Measurements from ENCODE around the gene RPL10.
A peak's percentile ranks its signal among the peaks of the same experiment; 100 is the strongest.

The RPL10 gene

DNA sequence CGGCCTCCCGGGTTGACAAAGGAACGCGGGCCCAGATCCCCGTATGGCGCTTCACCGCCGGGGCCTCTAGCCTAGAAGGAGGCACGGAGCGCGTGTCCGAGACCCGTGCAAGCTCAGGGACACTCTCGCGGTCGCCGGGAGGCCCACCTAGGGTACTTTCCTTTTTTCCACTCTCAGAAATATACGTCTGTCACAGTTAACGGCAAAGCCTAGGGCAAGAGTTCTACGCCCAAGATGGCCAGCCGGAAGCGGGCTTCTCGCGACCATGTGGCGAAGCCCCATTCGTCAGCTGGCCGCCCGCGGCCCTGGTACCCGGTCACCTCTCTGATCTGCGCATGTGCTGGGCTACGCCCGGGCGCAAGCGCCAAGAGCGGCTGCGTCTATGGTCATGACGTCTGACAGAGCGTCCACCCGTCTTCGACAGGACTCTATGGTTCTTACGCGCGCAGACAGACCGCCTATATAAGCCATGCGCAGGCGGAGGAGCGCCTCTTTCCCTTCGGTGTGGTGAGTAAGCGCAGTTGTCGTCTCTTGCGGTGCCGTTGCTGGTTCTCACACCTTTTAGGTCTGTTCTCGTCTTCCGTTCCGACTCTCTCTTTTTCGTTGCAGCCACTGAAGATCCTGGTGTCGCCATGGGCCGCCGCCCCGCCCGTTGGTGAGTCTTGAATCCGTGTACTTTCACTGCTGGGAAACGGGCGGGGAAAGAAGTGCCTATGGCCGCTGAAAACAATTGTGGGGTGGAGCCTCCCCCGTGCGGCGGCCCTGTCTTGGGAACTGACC is at the start of gene RPL10:
RPL10 (plus strand) TSS at position 490 of the 780 bp plus-strand sequence; CDS start at position 633, 143 bp downstream.
- peak; percentile 81 to 87 for DNase-seq

DNA sequence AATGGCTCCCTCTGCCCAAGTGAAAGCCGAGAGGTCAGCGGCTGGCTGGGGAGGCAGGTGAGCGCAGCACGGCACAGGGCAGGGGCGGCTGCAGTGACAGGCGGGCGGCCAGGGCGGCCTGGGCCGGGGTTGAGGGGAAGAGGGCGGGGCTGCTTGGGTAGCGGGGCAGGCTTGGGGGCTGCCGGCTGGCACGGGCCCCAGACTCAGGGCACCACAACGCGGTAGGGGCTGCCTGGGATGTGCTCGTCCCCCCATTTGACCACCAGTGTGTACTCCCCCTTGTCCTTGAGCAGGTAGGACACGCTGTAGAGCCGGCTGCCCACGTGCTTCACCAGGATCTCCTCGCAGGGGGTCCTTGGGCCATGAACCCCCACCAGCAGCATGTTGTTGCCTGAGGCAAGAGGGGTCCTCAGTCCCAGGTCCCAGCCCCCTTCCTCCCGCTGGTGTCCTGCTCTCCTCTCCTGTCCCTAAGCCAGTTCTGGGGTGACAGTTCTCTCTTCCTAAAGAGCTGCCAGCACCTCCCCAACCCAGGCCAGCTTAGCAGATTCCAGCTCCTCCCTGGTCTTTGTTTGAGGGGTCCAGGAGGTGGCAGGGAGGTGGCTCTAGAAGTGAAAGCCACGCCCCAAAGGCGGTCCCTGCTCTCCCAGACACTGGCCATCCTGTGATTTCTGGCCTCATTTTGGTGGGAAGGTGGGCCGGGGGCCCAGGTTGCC is 49.4 kb upstream of the RPL10 start:
- DNase-seq, result no peak

DNA sequence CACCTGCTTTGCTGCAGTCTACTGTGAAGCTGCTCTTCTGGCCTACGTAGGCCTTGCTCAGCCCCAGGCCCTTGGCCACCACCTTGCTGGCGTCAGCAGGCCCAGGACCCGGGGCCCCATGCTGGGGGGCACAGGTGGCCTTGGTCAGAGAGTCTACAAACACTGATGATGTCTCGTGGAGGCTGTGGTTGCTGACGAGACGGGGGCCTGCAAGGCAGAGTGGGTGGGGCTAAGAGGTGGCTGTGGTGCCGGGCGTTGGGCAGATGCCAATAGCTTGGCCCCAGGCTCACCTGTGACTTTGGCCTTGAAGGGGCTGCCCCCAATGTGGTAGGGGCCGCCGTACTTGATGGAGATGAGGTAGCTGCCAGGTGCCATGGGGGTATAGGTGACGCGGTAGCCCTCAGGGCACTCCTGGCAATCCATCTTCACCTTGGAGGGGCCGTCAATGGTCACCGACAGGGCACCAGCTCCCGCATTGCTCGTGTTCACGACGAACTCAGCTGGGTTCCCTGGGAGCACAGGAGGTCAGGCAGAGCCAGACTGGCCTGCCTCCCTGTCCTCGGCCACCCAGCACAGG is 48.7 kb upstream of the RPL10 start:
- DNase-seq, result no peak

DNA sequence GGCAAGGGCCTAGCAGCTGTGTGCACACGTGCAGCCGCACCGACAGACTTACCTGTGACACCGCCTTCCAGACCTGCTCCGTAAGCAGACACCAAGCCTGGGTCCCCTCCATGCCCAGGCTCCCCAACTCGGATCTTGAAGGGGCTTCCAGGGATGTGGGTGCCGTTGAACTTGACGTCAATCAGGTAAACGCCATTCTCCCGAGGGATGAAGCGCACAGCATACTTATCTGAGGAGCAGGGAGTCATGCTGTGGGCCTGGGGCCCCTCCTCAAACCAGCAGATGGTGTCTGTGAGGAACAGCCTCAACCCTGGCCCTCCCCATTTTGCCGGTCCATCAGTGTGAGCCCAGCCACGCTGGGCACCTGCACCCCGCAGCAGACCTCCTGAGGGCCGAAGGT is 48.2 kb upstream of the RPL10 start:
- DNase-seq, result no peak

DNA sequence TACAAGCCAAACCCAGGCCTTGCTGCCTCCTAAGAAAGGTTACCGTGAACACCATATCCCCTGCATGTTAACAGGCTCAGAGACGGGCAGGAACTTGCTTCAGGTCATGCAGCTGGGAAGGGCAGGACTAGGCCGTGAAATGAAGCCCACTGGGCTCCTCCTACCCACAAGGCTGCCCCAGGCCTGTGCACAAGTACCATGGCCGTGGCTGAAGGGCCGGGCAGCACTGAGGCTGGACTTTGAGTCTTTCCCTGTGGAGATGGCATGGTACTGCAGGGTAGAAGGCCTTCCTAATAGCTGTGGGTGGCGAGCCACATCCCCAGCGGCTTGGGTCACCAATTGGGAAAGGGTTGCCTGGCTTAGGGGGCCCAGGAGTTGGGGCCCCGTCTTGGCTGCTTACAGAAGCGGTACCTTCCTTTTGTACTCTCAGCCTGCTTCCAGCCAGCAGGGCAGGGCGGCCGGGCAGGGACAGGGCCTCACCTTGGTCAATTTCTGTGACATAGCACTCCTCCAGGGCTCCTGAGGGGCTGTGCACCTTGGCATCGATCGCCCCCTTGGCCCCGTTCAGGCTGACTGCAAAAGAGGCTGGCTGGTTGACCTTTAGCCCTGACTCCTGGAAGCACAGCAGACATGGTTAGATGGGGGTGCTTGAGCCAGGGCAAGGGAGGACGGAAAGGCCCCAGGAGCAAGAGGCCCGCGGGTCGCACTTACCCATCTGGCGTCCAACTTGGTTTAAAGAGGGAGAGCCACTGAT is 47.6 kb upstream of the RPL10 start:
- no peak for DNase-seq

DNA sequence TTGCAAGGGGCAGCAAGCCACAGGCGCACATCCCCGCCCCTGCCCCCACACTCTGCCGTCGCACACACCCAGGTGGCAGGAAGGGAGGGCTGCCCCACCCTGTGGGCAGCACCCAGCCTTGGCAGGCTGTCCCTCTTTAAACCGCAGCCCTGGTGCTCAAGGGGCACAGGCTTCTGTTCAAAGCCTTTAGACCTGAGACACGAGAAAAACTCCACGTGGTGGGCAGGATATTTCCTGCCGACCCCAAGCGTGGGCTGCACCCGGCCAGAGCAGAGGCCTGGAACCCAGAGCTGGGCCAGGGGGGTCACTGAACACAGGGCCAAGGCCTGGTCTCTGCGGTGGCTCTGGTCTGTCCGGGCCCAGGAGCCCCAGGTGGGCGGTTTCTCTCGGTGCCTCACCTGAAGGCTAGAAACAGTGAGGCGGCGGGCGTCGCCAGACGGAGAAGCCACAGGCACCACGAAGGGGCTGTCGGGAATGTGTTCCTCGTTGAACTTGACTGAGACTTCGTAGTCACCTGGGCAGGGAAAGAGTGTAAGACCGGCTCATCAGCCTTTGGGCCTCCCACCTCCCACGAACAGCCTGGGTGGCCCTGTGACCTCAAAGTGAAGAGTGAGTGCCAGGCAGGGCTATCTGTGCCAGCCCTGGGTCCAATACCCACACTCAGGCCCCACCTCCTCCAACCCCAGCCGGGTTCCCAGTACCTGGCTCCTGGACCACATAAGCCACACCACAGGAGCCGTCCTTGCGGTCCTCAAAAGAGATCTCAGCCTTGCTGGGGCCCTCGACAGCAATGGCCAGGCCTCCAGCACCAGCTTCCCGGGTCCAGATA is 46.8 kb upstream of the RPL10 start:
- DNase-seq, result no peak

DNA sequence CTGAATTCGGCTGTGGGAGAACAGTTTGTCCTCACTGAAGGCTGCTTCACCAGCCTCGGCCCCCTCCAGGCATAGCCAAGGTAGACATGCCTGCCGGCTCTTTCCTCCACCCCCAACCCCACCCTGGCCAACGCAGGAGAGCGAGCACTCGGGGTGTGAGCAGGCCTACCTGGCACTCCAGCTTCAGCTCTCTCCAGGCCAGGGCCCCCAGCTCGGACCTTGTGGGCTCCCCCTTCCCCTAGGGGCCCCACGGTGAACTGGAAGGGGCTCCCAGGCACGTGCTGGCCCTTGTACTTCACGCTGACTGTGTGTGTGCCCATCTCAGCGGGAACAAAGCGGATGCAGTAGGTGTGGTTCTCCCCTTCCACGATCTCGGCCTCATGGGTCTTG is 46.2 kb upstream of the RPL10 start:
- no peak for DNase-seq

DNA sequence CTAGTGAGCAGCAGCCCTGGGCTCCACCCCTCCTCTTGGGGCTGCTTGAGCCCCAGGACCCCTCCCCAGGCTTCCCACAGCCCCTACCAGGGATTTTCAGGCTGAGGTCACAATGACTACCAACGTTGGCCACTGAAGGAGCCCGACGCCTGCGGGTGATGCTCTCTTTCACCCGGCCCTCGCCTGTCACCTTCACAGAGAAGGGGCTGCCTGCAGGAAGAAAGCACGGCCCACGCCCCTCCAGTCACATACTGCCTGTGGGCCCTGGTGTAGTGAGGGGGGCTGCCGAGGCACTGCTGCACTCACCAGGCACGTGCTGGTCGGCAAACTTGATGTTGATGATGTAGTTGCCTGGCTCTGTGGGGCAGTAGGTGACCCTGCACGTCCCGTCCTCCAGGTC is 45.7 kb upstream of the RPL10 start:
- DNase-seq, result no peak

DNA sequence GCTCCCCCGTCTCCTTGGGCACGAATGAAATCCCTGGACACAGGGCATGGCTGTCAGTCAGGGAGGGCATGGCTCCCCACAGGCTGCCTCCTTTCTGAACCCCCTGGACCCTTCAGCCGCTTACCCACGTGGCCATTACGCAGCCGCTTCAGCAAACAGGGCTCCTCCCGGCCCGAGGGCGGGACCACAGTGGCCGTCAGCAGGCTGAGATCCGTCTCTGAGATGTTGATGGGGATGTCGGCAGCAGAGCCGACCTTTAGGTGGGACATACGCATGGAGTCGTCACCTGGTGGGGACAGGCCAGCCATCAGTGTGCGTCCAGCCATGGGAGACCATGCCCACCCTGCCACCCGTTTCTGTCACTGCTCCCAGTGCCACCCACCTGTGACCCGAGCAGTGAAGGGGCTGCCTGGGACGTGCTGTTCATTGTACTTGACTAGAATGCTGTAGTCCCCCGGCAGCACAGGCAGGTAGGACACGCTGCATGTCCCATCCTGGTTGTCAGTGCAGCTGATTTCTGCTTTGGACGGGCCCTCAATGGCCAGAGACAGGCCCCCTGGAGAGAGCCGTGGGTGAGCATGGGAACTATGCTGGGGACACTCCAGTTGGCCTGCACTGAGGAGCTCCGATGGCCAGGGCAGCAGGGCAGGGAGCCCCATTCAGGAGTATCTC is 44.9 kb upstream of the RPL10 start:
- no peak for DNase-seq

DNA sequence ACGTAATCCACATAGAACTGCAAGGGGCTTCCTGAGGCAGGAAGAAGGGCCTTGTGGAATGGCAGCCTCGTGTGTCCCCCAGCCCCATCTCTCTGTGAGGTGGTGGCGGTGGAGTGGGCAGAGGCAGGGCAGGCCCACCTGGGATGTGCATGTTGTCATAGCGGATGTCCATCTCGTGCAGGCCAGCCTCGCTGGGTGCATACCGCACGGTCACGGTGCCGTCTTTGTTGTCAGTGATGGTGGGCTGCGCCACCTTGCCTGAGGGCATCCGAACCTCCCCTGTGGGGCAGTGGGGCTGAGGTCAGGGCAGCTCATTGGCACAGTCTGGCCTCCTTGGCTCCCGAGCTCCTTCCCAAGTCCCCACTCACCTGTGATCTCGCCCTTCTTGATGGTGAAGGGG is 44.2 kb upstream of the RPL10 start:
- no peak for DNase-seq

DNA sequence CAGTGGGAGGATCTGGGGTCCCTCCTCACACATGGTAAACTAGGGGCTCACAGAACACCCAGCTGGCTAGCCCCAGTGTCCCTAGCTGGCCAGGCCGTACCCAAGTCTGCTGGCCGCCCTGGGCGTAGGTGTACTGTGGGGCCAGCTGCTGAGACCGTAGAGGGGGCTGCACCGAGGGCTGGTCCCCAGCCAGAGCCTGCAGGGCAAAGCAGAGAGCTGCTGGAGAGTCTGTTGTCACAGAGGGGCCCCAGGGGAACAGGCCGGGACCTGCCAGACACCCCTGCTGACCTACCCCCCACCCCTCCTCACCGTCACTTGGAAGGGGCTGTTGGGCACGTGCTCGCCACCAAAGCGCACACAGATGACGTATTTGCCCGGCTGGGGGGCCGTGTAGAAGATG is 43.7 kb upstream of the RPL10 start:
- no peak for DNase-seq

DNA sequence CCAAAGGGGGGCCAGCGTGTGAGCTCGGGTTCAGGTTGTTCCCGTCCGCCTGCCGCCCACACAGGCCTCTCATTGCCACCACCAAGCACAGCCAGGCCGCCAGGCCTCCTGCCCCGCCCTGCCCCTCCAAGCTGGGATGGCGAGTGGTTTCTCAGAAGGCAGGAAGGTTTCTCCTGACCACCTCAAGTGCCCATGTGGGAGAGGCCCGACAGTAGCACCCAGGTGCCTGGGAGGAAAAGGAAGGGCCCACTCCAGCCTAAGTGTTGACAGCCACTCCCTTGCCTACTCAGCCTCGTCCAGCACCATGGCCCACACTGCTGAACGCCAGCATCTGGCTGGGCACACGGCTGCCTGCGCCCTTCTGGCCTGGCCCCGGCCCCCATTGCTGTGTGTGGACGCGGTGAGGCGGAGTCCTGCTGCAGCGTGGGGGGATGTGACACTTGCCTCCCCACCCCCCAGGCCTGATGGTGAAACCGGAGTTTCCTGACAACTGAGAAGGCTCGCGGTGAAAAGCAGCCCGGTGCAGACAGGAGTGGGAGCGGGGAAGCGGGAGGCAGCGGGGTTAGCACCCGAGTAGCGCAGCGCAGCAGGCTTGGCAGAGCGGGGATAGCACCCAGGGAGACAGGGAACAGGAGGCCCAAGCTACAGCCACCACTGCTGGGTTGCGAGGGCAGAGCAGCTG is 42.9 kb upstream of the RPL10 start:
- no peak for DNase-seq

DNA sequence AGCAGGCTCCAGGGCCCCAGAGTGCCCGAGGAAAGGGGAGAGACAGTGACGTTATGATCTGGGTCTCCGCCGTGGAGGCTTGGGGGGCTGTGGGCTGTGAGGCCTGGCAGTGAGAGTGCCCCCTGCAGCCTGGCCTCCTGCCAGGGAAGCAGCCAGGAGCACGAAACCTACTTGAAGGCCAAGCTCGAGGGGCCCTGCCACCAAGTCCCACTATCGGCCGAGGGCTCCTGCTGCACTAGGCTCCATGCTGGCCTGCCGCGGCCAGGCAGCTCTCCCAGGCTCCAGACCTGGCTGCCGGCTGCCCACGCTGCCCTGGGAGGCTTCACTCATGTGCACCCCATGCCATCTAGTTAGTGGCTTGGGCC is 42.4 kb upstream of the RPL10 start:
- no peak for DNase-seq

DNA sequence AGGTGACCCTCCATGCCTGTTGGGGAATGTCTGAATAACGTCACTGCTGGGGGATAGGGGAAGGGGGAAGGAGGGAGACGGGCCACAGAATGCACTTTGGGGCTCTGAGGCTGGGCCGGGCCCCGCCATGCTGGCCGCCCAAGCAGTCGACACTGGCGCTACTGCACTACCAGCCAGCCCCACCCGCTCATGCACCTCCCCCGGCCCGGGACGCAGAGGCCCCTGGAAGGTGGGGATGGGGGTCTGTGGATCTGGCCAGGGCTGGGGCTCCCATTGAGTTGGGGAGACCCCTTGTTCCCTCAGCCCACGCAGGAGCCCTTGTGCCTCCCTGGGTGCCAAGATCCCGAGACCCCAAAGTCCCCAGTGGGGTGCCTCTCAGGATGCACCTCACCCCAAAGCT is 41.6 kb upstream of the RPL10 start:
- DNase-seq, result no peak

DNA sequence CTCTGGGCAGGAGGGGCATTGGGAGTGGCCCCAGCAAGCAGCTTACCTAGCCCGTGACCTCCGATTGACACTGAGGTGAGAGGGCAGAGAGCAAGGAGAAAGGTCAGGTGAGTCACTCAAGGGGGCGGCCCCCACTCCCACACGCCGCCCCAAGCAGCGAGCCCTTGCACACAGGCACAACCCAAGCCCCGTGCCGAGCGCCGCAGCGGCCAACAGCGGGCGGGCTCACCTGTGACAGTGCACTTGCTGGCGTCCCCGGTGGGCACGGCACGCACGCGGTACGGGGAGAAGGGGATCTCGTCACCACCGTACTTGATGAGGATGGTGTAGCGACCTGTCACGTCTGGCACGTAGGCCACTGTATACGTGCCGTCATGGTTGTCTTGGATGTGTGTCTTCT is 41.0 kb upstream of the RPL10 start:
- DNase-seq, result no peak

DNA sequence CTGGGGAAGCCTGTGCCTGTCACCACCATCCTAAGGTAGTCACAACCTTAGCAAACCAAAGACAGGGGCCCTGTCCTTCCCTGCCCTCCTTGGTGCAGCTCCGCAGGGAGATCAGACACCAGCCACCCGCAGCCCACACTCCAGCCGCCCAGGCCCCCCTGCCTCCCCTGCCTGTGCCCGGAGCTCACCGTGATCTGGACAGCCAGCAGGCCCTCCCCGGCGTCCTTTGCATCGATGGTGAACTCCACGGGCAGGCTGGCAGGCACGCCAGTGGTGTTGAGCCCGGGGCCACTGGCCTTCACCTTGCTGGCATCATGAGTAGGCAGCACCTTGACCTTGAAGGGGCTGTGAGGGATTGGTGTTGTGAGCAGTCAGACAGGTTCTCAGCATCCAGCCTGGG is 40.2 kb upstream of the RPL10 start:
- DNase-seq, result no peak

DNA sequence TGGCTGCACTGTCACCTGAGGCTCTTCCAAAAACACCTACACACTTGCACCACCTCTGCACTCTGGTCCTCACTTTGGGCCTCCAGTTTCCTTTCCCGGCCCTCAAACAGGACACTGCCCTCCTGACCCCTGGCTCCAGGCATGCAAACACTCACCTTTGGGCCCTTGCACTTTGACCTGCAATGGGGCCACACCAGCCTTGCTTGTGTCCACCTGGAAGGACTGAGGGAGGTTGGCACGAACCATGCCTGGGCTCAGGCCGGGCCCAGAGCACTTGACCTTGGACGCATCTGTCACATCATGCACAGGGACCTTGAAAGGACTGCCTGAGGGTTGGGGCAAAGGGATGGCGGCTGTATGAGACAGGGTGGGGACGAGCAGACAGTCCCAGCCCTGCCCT is 39.3 kb upstream of the RPL10 start:
- DNase-seq, result no peak

DNA sequence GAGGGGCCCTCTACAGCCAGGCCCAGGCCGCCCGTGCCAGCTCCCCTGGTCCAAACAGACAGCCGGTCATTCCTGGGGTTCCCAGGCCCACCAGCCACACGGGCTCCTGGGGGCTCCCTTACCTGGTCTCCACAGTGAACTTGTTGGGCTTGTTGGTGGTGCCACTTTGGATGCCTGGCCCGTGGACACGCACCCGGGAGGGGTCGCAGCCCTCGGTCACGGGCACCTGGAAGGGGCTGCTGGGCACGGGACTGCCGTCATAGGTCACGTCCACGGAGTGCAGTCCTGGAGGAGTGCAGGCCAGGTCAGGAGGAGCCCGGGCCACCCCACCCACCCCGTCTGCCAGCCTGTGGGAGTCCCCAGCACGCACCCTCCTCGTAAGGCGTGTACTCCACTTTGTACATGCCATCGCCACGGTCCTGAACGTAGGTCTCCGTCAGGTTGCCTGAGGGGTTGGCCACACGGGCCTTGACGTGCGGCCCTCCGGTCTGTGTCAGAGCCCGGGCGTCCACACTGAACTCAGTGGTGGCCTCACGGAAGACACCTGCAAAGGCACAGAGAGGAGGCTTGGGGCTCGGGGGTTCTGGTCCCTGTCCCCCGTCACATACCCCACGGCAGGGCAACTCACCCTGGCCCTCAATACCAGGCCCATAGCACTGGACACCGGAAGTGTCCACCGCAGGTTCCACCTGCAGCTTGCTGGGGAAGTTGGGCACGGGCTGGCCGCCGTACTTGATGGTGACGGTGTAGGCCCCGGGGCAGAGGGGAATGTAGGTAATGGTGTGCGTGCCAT is 38.6 kb upstream of the RPL10 start:
- no peak for DNase-seq

DNA sequence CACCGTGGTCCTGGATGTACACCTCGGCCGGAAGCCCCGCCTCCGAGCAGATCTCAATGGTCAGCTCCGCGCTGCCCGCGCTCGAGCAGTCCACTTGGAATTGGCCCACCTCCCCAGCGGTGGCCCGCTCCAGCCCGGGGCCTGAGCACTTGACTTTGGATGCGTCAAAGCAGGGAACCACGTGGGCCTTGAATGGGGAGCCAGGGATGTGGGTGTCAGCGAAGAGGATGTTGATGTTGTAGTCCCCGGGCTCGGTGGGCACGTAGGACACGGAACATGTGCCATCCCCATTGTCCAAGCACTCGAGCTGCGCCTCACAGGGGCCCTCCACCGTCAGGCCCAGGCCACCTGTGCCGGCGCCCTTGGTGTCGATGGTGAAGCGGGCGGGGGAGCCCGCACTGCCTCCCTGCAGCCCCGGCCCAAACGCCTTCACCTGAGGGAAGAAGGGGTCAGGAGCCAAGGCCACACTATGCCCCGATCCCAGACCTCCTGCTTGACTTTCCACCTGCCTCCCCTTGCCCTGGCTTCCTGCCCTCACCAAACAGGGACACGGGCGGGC is 37.9 kb upstream of the RPL10 start:
- DNase-seq, result no peak

DNA sequence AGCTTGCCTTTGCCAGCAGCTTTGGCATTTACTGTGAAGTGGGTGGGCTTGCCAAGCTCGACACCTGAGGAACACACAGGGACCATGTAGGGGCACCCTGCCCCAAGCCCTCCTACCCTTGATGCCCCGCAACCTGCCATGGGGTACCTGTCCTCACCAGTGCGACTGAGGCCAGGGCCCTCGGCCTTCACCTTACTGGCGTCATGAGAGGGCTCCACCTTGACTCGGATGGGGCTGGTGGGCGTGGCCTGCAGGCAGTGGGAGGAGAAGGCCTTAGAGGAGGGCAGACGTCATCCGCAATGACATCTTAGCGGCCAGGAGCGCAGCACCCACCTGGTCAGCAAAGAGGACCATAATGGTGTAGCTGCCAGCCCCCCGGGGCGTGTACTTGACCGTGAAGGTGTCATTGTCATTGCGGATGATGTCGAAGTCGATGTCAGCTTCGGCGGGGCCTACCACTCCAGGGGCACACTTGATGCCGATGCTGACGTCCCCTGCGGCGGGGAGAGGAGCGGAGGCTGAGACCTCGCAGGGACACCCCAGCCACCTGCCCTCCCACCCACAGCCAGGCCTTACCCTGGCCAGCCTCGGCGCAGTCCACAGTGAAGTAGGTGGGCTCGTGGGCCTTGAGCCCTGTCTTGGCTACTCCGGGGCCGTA is 36.0 kb upstream of the RPL10 start:
- no peak for DNase-seq
